DND-41 (cell line): ENCODE data around the gene TRUB2.

ENCODE experiments used
- EZH2 ChIP-seq: IDR thresholded peaks from 3 replicates; pipeline ENCODE4 v1.6.1; 2012; ENCODE audit warnings: borderline replicate concordance, low read depth, mild to moderate bottlenecking, moderate library complexity, low read length, inconsistent platforms; ENCODE audit not compliant: severe bottlenecking
- TF ChIP-seq, protein P1 (sequence below): IDR thresholded peaks from 2 replicates; pipeline ENCODE4 v1.5.1; 2012; ENCODE audit warnings: borderline replicate concordance, low read length, moderate library complexity, mild to moderate bottlenecking; ENCODE audit not compliant: poor library complexity, severe bottlenecking; ENCODE audit errors: extremely low read depth

- TF ChIP-seq, protein P1, sequence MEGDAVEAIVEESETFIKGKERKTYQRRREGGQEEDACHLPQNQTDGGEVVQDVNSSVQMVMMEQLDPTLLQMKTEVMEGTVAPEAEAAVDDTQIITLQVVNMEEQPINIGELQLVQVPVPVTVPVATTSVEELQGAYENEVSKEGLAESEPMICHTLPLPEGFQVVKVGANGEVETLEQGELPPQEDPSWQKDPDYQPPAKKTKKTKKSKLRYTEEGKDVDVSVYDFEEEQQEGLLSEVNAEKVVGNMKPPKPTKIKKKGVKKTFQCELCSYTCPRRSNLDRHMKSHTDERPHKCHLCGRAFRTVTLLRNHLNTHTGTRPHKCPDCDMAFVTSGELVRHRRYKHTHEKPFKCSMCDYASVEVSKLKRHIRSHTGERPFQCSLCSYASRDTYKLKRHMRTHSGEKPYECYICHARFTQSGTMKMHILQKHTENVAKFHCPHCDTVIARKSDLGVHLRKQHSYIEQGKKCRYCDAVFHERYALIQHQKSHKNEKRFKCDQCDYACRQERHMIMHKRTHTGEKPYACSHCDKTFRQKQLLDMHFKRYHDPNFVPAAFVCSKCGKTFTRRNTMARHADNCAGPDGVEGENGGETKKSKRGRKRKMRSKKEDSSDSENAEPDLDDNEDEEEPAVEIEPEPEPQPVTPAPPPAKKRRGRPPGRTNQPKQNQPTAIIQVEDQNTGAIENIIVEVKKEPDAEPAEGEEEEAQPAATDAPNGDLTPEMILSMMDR, result no peak
- no peak for TF ChIP-seq EZH2
Measured at GRCh38 chr9:128258326-128258725, 63.9 kb downstream of the TRUB2 start.
